Immature natural killer cell (primary cell): Measurements from ENCODE around the gene PRR11. TPM values are rescaled to one million over a fixed set of nuclear protein-coding genes. Genes with fewer than 3 reads are reported as not detected.
"Not testable (repeated sequence)": the region's sequence is repeated elsewhere in the genome, so short reads cannot be mapped to it uniquely, and the experiment has no call there.

Experiments used
- DNase-seq, 3 donors: peaks; one replicate each; pipeline ENCODE4 v3.0.0; 2022; ENCODE audit warnings: mixed read lengths in 1 of 3
- H3K27ac Mint-ChIP-seq, 6 donors: one replicate each; pipeline ENCODE4 v1.8.0; 2020; ENCODE audit warnings: mixed read lengths in 6 of 6, mild to moderate bottlenecking in 5 of 6, inconsistent platforms in 4 of 6, moderate library complexity in 3 of 6
- H3K27me3 Mint-ChIP-seq, 3 donors: one replicate each; pipeline ENCODE4 v1.8.0; 2020 to 2021; ENCODE audit warnings: low read depth in 3 of 3, mild to moderate bottlenecking in 3 of 3, mixed read lengths in 3 of 3, moderate library complexity in 3 of 3, inconsistent platforms in 1 of 3
- H3K36me3 Mint-ChIP-seq, 3 donors: one replicate each; pipeline ENCODE4 v1.8.0; 2020; ENCODE audit warnings: mixed read lengths in 3 of 3, inconsistent platforms in 2 of 3, mild to moderate bottlenecking in 2 of 3
- H3K4me1 Mint-ChIP-seq, 2 donors: one replicate each; pipeline ENCODE4 v1.8.0; 2020; ENCODE audit warnings: inconsistent platforms in 2 of 2, mild to moderate bottlenecking in 2 of 2, mixed read lengths in 2 of 2, moderate library complexity in 1 of 2
- H3K4me3 Mint-ChIP-seq, 5 donors: one replicate each; pipeline ENCODE4 v1.8.0; 2020; ENCODE audit warnings: mild to moderate bottlenecking in 5 of 5, mixed read lengths in 5 of 5, inconsistent platforms in 3 of 5, moderate library complexity in 3 of 5
- H3K9me3 Mint-ChIP-seq, 6 donors: one replicate each; pipeline ENCODE4 v1.8.0; 2020; ENCODE audit warnings: mild to moderate bottlenecking in 6 of 6, mixed read lengths in 6 of 6, inconsistent platforms in 4 of 6, moderate library complexity in 3 of 6
- polyA plus RNA-seq, 3 donors: library from polyadenylated mRNA; unstranded; fragments of 300-500 nt; fragmentation: Illumina TruSeq; gene quantifications; one replicate each; pipeline ENCODE4 v1.2.3, GENCODE V29; 2021

The PRR11 gene
- polyA plus RNA-seq, 3 donors from 2014 or later = 0.76 to 1.2 TPM; not detected in 1

DNA sequence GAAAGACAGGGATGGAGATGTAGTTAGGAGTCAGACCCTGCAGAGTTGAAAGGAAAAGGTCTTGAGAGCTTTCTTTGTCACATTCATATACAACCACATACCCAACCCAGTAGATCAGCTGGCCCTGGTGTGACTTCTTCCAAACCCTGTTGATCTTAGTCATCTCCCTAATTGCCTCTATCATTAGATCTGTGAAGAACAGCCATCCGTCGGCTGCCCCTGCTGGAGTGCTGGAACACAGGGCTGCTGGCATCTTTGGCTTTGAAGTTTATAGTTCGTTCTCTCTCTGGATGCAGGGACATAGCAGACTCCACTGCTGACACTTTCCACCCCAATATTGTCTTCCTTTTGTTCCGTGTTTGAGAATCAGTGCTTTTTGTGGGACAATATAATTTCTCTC is 43.9 kb downstream of the PRR11 start:
- H3K27ac Mint-ChIP-seq = no peak overlapping the region
- no peaks in the 10 kb centered on the region for H3K36me3 Mint-ChIP-seq
- DNase-seq = no peak
- H3K27me3 Mint-ChIP-seq = peaks cover 0 to 4% (median 2%) of the 10 kb centered on the region in 3 donors
- no peak overlapping the region for H3K4me3 Mint-ChIP-seq
- no peaks in the 10 kb centered on the region for H3K4me1 Mint-ChIP-seq
- no peaks in the 10 kb centered on the region for H3K9me3 Mint-ChIP-seq

DNA sequence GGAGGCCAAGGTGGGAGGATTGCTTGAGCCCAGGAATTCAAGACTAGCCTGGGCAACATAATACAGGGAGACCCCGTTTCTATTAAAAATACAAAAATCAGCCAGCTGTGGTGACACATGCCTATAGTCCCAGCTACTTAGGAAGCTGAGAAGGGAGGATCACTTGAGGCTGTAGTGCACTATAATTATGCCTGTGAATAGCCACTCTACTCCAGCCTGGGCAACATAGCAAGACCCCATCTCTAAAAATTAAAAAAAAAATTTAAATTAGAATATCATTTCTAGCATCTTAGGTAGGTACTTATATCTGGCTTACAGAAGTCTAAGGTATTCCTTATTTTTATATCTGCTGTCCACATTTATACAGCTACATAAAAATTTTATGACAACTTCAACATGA is 46.8 kb downstream of the PRR11 start:
- Mint-ChIP-seq H3K27ac (no peak overlapping the region), H3K27me3 (peaks cover 0 to 4% (median 0%) of the 10 kb centered on the region in 3 donors), H3K4me3 (no peak overlapping the region), H3K9me3 (no peaks in the 10 kb centered on the region), H3K36me3 (no peaks in the 10 kb centered on the region), H3K4me1 (no peaks in the 10 kb centered on the region)
- no peak for DNase-seq

DNA sequence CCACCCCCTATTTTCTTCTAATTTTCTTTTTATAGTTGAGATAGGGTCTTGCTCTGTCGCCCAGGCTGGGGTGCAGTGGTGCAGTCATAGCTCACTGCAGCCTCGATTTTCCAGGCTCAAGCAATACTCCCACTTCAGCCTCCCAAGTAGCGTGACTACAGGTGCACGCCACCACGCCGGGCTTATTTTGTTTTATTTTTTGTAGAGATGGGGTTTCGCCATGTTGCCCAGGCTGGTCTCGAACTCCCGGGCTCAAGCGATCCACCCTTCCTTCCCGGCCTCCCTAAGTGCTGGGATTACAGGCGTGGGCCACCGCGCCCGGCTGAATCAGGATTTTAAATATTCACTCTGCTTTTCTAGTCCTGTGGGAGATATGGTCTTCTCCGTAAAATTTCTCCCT is 63.8 kb downstream of the PRR11 start:
- H3K4me3 Mint-ChIP-seq = peak overlapping the region in 4 of 5 donors; percentile 96 to 100 (median 99)
- peaks cover 12 to 18% of the 10 kb centered on the region in 2 donors for H3K4me1 Mint-ChIP-seq
- no peak for DNase-seq
- H3K27me3 Mint-ChIP-seq = peaks cover 0 to 13% (median 9%) of the 10 kb centered on the region in 3 donors
- no peak overlapping the region for H3K27ac Mint-ChIP-seq
- H3K36me3 Mint-ChIP-seq = no peaks in the 10 kb centered on the region
- no peaks in the 10 kb centered on the region for H3K9me3 Mint-ChIP-seq

DNA sequence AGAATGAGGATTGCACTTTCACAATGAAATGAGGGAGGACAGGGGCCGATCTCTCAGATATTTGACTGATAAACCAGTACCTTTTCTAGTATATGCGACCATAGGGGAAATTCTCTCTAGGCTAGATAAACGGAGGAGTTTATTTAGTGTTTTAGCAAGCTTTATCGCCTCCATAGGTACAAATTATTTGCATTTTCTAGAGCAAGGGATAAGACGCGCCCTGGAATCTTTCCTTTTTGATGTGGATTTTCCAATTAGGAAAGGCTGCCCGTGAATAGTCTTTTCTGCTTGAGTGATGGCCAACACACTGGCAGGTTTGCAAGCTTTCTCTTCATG is 64.4 kb downstream of the PRR11 start:
- peak overlapping the region; percentile 88 to 98 (median 96) for H3K27ac Mint-ChIP-seq
- peaks cover 12 to 18% of the 10 kb centered on the region in 2 donors for H3K4me1 Mint-ChIP-seq
- peaks cover 0 to 13% (median 9%) of the 10 kb centered on the region in 3 donors for H3K27me3 Mint-ChIP-seq
- DNase-seq = no peak
- no peaks in the 10 kb centered on the region for H3K9me3 Mint-ChIP-seq
- H3K4me3 Mint-ChIP-seq = peak overlapping the region; percentile 96 to 100 (median 99)
- H3K36me3 Mint-ChIP-seq = no peaks in the 10 kb centered on the region

DNA sequence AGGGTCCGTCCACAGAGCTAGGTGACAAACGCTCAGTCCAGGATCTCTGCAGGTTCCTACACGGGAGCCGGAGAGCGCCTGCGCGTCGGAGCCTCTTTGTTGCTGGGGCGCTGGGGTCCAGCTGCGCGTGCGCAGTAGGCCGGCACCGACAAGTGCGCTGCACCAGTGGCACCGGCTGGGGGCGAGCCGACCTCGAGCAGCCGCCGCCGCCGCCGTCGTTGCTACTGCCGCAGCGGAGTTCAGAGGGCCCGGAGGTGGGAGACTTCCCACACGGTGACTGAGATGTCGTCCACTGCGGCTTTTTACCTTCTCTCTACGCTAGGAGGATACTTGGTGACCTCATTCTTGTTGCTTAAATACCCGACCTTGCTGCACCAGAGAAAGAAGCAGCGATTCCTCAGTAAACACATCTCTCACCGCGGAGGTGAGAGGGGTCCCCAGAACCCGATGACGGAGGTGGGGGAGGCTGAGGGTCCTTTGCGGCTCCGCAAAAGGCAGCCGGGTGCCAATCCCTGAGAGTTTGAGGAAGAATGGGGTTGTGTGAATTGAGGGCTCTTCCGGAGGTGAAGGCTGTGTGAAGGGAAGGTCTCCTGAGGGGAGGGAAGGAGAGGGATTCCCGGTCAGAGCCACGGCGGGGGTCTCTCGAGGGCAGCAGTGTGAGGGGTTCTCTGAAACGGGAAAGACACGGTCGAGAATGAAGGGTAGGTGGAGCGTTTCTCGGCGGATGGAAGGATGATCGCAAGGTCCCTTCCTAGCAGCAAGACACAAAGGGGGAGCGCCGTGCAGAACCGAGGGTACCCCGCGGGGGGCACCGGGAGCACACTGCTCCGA is 65.0 kb downstream of the PRR11 start, which contains the start of gene GDPD1:
Gene GDPD1, plus strand, starts transcription at position 184 of the 831 bp plus-strand sequence. Its CDS starts 99 bp downstream, at position 283.
- Mint-ChIP-seq H3K4me1 (peaks cover 12 to 18% of the 10 kb centered on the region in 2 donors), H3K4me3 (peak within 1 kb of the TSS; percentile 96 to 100 (median 99)), H3K27ac (peak within 1 kb of the TSS; percentile 88 to 98 (median 96)), H3K36me3 (no peaks in the 10 kb centered on the region), H3K27me3 (peaks cover 0 to 13% (median 9%) of the 10 kb centered on the region in 3 donors), H3K9me3 (no peaks in the 10 kb centered on the region)
- DNase-seq = peak; percentile 95 to 97 (median 97)

DNA sequence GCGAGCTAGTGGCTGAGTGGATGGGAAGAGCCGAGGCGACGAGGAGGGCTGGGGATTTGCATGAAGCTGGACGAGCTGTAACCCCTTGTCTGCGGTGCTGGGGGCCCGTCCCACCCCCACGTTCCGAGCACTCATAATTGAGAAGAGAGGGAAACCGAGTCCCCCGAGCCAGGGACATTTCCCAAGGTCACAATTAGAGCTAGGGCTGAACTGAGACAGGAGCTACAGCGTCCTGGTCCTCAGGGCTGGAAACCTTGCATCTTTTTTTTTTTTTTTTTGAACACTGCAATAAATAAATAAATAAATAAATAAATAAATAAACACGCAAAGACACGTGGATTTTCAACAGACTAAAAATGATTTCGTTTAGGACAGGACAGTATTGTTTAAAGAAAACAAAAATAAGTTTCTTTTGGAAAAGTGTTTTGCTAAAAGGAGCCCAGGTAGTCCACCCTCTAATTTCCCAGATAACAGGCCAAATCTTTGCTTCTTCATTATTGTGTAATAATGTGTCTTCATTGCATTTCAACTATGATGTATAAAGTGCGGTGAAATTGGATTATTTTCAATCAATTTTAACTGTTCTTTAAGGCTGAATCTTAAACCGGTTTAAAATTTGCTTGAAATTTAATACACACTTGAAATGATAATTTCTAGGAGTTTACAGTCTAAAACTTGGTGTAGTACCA is 65.8 kb downstream of the PRR11 start:
- Mint-ChIP-seq H3K9me3 (no peaks in the 10 kb centered on the region), H3K36me3 (no peaks in the 10 kb centered on the region)
- no peak for DNase-seq

DNA sequence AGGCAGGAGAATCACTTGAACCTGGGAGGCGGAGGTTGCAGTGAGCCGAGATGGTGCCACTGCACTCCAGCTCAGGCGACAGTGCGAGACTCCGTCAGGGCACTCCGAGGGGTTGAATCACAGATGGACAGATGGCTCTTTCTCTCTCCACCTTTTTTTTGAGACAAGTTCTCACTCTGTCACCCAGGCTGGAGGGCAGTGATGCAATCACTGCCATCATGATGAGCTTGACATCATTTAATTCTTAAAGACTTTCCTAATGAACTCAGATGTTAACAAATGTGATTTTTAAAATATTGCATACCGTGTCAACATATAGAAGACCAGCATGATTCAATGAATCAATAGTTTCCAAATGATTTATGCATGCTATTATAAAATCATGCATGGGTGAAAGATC is 68.3 kb downstream of the PRR11 start:
- no peak for DNase-seq
- H3K27ac Mint-ChIP-seq = no peak overlapping the region
- H3K4me3 Mint-ChIP-seq = no peak overlapping the region
- no peaks in the 10 kb centered on the region for H3K36me3 Mint-ChIP-seq
- peaks cover 0 to 13% (median 8%) of the 10 kb centered on the region in 3 donors for H3K27me3 Mint-ChIP-seq
- H3K4me1 Mint-ChIP-seq = peaks cover 12 to 18% of the 10 kb centered on the region in 2 donors
- H3K9me3 Mint-ChIP-seq = no peaks in the 10 kb centered on the region

More for the DNA sequence above, 65.8 kb downstream of the PRR11 start:
- Mint-ChIP-seq H3K4me1 (peaks cover 12 to 18% of the 10 kb centered on the region in 2 donors), H3K27me3 (peaks cover 0 to 13% (median 9%) of the 10 kb centered on the region in 3 donors), H3K27ac (peak overlapping the region; percentile 88 to 98 (median 96)), H3K4me3 (peak overlapping the region; percentile 96 to 100 (median 99))

DNA sequence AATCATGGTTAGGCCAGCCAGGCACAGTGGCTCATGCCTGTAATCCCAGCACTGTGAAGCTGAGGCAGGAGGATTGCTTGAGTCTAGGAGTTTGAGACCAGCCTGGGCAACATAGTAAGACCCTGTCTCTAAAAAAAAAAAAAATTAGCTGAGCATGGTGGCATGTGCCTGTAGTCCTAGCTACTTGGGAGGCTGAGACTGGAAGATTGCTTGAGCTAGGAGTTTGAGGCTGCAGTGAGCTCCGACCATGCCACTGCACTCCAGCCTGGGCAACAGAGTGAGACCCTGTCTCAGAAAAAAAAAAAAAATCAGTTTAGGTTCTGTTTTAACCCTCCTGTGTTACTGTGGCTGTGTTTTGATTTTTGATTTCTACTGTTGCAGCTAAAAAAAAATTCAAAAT is 73.0 kb downstream of the PRR11 start:
- not testable (repeated sequence) for H3K36me3 Mint-ChIP-seq, H3K4me1 Mint-ChIP-seq, H3K9me3 Mint-ChIP-seq, H3K27ac Mint-ChIP-seq, DNase-seq, H3K27me3 Mint-ChIP-seq, H3K4me3 Mint-ChIP-seq

DNA sequence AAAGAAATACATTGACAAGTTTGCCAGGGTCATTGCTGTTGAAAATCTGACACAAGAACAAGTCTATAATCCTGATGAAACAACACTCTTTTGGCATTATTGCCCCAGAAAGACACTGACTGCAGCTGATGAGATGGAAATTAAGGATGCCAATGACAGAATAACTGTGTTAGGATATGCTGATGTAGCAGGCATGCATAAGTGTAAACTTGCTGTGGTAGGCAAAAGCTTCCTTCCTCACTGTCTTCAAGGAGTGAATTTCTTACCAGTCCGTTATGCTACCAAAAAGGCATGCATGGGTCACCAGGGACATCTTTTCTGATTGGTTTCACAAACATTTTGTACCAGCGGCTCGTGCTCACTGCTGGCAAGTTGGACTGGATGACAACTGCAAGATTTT is 75.2 kb downstream of the PRR11 start:
- H3K4me3 Mint-ChIP-seq = no peak overlapping the region
- no peak overlapping the region for H3K27ac Mint-ChIP-seq
- peaks cover 0 to 2% (median 0%) of the 10 kb centered on the region in 3 donors for H3K27me3 Mint-ChIP-seq
- H3K36me3 Mint-ChIP-seq = peaks cover 0 to 6% (median 0%) of the 10 kb centered on the region in 3 donors
- H3K9me3 Mint-ChIP-seq = peaks cover 0 to 1% (median 0%) of the 10 kb centered on the region in 6 donors
- no peaks in the 10 kb centered on the region for H3K4me1 Mint-ChIP-seq
- DNase-seq = no peak

DNA sequence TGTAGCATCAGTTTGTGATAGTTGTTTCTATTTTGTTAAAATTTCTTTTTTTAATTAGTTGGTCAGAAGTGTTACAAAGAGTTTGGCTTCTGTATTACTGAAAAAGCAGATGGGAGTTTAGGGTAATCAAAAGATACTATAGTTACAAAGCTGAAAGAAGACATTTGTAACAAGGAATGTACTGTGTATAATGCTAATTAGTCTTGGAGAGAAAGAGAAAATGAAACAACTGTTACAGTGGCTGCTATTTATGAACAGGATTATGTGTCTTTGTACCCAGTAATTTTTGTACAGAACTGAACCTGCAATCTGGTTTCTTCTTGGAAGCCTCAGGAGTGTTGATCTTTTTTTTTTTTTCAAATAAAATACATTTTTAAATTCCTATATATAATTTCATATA is 79.1 kb downstream of the PRR11 start:
- no peaks in the 10 kb centered on the region for H3K4me1 Mint-ChIP-seq
- peaks cover 0 to 2% (median 0%) of the 10 kb centered on the region in 3 donors for H3K27me3 Mint-ChIP-seq
- no peak for DNase-seq
- H3K27ac Mint-ChIP-seq = no peak overlapping the region
- peaks cover 0 to 1% (median 0%) of the 10 kb centered on the region in 6 donors for H3K9me3 Mint-ChIP-seq
- H3K36me3 Mint-ChIP-seq = peaks cover 0 to 5% (median 0%) of the 10 kb centered on the region in 3 donors
- H3K4me3 Mint-ChIP-seq = no peak overlapping the region

DNA sequence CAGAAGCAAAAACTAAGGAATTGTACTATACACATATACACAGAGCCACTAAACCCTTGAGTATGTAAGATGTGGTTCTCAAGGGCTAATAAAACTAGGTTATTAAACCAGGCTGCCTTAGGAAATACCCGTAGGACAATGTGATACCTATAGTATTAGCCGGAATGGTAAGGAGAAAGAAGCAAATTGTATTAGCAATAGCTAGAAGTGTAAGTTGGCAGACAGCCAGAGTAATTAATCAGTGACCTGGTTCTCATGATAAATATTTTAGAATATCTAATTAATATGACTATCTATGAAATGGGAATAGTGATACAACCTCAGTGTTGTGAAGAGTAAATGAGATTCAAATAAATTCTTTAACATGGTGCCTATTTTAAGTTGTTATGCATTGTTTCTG is 83.4 kb downstream of the PRR11 start:
- no peaks in the 10 kb centered on the region for H3K9me3 Mint-ChIP-seq
- no peak overlapping the region for H3K4me3 Mint-ChIP-seq
- DNase-seq = no peak
- peaks cover 0 to 2% (median 0%) of the 10 kb centered on the region in 3 donors for H3K27me3 Mint-ChIP-seq
- no peaks in the 10 kb centered on the region for H3K4me1 Mint-ChIP-seq
- no peaks in the 10 kb centered on the region for H3K36me3 Mint-ChIP-seq
- H3K27ac Mint-ChIP-seq = no peak overlapping the region

DNA sequence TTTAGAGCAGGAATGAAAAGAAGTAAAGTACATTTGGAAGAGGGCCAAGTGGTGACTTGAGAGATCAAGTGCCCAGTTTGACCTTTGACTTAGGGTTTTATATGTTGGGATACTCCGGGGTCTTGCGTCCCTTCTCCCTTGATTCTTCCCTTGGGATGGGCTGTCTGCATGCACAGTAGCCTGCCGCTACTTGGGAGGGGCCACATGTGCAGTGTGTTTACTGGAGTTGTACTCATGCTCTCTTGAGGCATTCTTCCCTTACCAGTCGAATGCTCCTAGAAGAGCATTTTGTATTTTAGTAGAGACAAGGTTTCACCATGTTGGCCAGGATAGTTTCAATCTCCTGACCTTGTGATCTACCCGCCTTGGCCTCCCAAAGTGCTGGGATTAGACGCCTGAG is 88.5 kb downstream of the PRR11 start:
- Mint-ChIP-seq H3K9me3 (no peaks in the 10 kb centered on the region), H3K36me3 (peaks cover 0 to 9% (median 4%) of the 10 kb centered on the region in 3 donors), H3K4me1 (no peaks in the 10 kb centered on the region), H3K27me3 (no peaks in the 10 kb centered on the region), H3K4me3 (no peak overlapping the region), H3K27ac (no peak overlapping the region)
- DNase-seq = no peak
